GM18861 (cell line): Measurements from ENCODE around the gene RCN2.

Experiments used
- ATAC-seq: cut with Tn5 transposase; IDR thresholded peaks from one replicate; pipeline ENCODE4 v1.9.1; 2021; ENCODE audit not compliant: unreplicated experiment

The RCN2 gene

DNA sequence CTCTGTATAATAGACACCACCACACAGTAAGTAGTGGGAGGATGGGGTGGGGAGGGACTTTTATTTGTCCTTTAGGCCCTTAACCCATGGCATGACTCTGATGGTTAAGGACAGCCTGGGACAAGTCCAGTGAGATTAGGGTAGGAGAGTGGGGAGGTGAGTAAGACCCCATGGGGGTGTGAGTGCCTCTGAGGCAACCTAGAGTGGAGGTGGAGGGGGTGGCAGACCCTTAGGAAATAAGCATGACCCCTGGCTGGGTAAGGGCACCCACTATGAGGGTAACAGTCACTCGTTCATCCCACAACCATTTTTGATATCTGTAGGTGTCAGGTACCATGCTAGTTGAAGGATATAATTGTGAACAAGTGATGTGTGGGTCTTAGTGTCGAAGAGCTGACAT, 42.4 kb downstream of the RCN2 start:
- no peak for ATAC-seq

DNA sequence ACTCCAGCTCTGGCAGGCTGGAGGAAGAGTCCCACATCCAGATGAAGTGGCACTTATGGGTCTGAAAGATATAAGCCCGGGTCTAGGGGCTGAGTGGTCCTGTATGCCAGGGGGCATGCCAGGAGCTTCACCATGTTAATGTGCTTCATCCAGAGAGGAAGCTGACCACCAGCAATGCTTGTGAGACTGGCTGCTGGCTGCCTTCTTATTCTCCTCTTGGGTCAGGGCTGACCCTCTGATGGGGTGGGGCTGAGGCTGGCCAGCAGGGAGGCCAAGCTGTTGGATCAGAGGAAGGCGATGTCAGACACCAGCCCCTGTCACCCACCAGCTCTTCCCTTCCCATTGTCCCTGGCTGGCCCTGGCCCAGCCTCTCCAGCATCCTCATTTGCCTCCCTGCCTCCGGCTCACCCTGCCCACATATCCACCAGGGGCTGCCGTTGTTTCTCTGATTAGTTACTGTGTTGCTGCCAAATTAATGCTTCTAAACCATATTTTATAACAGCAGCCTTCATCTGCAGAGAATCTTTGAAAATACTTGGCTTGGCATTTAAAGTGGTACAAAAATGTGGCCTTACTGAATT, 43.0 kb downstream of the RCN2 start:
- ATAC-seq = no peak

DNA sequence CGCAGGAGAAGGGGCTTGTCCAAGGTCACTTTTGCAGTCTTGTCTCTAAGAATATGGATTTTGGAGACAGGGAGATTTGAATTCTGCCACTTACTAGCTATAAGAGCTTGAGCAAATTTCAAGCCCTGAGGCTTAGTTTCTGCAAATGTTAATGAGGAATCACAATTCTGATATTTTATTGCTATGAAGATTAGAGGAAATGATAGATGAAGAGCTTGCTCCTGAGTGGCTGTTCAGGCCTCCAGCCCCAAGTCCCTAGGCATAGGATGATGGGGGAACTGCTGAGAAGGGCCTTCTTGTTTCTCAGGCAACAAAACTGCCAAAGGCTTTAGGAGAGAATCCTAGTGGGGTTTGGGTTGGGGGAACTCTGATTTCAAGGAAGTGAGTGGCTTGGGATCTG, 44.6 kb downstream of the RCN2 start:
- ATAC-seq = no peak

DNA sequence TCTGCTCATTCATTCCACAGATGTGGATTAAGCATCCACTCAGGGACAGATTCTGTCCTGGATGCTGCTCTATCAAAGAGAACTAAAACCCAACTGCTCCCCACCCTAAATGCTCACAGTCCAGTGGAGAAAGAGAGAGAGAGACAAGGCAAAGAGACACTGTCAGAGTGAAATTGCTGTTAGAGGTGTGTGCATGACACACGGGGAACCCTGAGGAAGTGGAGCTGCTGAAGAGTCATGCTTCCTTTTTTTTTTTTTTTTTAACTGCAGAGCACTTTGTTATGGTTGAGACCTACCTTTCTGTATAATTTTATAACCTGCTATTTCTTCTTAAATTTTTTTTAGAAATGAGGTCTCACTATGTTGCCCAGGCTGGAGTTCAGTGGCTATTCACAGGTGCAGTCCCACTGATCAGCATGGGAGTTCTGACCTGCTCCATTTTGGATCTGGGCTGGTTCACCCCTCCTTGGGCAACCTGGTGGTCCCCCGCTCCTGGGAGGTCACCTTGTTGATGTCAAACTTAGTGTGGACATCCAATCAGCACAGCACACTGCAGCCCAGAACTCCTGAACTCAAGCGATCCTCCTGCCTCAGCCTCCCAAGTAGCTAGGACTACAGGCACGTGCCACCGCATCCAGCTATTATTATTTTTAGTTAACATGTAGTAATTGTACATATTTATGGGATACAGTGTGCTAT, 45.2 kb downstream of the RCN2 start:
- no peak for ATAC-seq

DNA sequence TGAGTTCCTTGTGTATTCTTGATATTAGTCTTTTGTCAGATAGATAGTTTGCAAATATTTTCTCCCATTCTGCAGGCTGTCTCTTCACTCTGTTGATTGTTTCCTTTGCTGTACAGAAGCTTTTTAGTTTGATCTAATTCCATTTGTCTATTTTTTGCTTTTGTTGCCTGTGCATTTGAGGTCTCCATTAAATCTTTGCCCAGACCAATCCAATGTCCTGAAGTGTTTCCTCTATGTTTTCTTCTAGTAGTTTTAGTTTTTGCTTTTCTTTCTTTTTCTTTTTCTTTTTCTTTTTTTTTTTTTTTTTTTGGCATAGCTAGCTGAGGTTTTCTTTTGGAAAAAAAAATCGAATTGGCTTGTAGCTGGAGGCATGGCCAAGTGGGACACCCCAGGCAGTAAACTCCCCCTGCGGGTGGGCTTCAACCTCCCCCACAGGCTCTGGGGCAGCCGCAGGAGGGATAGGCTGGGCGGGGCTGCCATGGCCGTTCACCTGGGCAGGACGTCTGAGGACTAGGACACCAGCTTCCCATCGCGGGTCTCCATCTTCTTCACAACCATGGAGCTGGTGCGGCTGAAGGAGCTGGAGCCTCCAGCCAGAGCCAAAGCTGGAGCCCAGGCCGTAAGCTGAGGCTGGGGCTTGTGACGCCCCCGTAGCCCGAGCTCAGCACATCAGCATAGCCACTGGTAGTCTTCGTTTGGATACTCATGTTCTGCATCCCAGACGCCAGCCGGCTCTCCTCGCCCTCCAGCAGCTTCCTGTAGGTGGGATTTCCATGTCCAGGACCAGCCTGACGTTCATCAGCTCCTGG, 47.2 kb downstream of the RCN2 start:
- no peak for ATAC-seq

DNA sequence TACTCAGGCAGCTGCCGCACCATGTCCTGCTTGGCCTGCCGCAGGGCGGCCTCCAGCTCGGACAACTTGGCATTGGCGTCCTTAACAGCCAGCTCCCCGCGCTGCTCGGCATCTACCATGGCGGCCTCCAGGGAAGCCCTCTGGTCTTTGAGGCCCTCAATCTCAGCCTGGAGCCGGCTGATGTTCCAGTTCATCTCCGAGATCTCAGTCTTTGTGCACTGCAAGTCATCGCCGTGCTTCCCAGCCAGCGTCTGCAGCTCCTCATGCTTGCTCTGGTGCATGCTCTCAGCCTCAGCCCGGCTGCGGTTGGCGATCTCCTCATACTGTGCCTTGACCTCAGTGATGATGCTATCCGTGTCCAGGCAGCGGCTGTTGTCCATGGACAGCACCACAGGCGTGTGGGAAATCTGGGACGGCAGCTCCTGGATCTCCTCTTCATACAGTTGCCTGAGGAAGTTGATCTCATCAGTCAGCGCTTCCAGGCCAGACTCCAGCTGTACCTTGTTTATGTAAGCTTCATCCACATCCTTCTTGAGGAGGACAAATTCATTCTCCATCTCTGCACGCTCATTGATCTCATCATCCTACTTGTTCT, 47.9 kb downstream of the RCN2 start:
- no peak for ATAC-seq

DNA sequence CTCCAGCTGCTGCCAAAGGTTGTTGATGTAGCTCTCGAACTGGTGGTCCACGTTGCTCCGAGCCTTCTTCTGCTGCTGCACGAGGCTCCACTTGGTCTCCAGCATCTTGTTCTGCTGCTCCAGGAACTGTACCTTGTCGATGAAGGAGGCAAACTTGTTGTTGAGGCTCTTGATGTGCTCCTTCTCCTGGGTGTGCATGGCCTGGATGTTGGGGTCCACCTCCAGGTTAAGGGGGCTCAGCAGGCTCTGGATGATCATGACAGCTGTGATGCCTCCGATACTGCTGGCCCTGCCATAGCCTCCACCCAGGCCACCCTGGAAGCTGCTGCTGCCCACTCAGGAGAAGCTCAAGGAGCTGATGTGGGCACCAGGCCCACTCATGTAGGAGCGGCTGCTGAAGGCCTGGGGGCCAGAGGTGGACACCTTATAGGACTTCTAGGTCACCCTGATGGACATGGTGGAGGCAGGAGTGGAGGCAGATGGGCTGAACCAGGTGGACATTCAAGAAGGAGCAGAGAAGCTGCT, 48.5 kb downstream of the RCN2 start:
- no peak for ATAC-seq

DNA sequence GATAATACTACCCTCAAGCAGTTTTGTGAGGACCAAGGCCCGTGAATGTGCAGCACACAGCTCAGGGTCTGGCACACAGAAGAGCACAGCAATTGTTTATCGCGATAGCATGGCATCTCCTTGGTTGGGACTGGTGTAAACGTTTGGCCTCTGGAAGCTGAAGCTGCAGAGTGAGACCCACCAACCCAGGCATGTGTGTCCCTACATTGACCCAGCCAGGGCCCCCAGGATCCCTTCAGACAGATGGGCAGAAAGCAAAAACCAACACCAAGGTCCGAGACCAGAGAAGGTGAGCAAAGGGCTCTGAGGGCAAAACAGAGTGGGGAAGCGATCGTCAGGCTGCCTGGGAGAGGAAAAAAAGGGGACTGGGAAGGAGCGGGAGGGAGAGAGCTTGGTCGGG, 50.8 kb downstream of the RCN2 start:
- ATAC-seq = no peak

DNA sequence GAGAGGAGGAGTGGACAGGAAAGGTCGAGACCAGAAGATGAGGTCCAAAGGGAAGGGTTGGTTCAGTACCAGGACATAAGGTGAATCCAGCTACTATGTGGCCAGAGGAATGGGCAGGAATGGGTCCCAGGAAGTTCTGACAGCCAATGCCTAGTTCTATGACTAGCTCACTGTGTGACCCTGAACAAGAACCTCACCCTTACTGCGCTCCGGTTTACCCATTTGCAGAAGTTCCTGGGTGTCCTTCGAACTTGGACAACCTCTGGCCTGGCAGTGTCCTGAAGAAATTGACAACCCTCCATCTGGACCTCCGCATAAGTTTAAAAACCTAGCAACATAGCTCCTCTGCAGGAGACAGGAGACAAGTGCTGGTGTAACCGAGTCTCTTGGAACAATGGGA, 51.2 kb downstream of the RCN2 start:
- ATAC-seq = no peak

DNA sequence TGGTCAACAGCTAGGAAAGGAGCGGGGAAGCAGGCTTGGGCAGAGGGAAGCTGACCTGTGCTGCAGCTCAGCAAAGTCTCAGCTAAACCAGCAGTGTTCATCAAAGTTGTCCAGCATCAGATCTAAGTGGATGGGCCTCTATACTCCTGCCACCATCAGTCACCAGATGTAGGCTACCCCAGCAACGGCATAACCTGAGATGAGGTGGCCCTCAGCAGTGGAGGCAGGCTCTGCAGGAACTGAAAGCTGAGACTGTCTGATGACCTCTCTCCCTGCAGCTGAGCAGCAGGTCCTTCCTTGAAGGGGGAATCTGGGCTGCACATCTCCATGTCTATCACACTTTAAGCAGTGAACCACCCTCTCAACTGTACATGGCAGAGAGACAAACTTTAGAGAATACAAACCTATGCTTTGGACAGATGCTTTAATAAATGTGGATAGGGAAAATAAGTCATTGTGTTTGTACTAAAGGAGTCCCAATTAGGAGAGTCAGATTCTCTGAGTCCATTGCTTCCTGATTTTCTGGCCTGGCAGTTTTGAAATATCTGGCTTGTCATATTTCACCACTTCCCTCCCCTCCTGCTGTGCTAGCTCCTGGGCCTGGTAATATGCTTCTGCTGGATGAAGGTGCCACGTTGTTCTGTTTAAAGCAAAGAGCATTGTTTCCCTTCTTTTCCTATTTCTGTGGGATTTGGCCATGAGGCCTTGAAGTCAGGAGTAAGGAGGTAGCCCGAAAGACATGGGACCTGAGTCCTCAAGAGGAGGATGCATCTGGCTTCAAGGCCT, 52.2 kb downstream of the RCN2 start:
- no peak for ATAC-seq

DNA sequence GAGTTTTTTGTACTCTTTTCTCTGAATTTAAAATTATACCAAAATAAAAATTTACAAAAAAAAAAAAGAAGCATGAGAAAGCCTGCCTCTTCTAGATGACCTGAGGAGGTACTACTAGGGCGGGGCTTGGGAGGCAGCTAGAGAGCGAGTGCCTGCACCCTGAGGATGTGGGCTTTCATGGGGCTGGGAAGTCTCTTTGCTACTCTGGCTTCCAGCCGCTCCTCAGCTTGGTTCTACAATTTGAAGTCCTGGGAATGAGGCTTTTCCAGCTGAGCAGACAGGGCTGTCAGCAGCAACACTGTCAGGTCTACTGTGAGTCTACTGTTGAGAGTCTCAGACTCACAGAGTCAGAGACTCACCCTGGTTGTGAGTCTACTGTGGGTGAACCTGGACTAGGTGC, 55.2 kb downstream of the RCN2 start:
- ATAC-seq = no peak

DNA sequence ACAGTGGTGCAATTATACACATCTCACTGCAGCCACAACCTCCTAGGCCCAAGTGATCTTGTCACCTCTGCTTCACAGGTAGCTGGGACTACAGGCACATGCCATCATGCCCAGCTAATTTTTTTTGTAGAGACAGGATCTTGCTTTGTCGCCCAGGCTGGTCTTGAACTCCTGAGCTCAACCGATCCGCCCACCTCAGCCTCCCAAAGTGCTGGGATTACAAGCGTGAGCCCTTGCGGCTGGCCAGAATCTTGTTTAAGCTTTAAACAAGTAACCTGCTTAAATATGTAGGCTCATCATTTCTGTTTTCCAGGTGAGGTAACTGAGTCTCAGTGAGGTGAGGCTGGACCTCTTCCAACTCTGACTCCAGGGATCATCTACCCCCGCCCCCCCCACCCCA, 55.7 kb downstream of the RCN2 start:
- ATAC-seq = no peak

DNA sequence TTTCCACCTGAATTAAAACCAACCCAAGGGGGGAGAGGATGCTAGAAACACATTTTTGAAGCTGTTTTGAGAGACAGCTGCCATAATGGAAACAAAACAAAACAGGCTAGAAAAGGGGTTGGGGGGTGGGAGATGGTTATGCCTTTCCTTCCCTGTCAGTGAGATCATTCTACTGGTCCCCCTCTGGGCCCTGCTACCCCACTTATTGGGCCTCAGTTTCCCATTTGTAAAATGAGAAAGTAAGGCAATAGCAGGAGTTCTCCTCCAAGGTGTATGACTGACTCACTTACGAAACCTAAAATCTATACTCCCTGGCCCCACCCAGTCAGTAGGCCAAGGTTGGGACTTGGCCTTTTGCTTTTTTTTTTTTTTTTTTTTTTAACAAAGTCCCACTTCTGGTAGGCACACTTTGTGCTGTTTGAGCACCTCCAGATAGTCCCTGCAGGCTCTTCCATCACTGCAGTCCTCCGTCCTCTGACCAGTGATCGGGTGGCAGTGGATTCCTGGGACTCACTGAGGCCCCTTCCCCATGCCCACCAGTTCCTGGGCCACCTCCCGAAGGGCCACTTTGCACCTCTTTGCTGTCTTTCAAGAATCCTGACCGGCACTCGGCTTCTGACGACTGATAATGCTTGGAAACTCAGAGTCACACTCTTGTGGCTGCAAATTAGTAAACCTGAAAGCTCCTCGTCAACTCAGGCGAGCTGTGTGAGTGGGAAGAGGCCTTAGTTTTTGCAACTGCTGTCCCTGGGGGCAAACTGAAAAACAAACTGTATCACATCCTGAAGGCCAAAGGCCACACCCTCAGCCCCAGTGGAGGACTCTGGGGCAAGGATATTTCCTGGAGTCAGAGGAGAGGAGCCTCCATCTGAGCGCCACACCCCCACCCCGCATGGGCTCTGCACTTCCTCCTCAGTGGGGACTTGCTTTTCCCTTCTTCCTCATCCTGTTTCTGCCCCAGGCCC, 56.6 kb downstream of the RCN2 start:
- ATAC-seq = peak; percentile 82

DNA sequence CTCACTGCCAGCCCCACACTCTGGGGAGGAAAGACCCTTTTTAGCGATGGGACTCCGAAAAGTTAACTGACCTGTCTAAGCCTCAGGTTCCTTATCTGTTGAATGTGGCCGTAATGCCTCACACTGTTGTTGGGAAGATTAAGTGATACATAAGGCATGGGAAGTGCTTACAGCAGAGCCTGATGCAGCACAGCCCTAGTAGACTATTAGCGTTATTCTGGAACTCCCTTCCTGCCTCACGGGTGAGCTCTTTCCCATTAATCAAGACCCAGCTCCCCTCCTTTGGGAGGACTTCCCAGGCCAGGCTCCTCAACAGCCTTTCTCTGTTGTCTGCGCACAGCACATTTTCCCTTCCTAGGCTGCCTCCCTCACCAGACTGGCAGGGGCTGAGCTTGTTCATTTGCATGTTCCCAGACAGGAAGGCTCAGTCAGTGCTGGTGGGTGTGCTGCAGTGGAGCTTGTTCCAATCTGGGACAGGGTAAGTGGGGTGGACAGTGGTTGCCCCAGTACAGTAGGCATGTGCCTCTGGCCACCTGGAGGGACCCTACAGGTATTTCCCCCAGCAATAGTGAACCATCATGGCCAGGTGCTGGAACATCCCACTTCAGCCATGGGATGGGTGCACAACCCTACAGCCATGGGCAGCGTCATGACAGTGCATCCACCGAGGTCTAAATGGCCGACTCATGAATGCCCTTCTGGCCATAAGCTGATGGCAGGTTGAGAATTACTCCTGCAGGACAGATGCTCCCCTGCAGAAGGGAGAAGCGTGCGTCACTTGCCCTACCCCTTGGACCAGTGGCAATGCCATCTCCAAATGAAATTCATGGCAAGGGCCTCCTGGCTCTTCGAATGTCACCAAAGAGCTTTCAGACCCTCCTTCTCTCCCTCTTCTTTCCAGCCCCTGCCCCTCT, 57.6 kb downstream of the RCN2 start:
- no peak for ATAC-seq

DNA sequence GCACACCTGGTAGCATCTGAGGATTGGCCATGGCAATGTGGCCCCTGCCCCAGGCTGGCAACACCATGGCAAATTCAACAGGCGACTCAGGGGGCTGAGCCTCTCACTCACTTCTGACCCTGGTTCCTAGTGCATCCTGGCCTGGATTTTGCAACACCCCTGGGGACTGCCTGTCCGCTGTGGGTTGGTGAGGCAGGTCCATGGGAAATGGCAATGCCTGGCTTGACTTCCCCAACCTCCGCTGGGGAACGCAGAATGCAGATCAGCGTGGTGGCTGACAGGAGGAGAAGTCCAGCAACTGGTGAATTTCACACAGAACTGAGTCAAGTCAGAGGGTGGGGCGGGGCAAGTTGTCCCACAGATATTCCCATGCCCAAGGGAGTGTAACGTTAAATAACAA, 59.5 kb downstream of the RCN2 start:
- no peak for ATAC-seq

DNA sequence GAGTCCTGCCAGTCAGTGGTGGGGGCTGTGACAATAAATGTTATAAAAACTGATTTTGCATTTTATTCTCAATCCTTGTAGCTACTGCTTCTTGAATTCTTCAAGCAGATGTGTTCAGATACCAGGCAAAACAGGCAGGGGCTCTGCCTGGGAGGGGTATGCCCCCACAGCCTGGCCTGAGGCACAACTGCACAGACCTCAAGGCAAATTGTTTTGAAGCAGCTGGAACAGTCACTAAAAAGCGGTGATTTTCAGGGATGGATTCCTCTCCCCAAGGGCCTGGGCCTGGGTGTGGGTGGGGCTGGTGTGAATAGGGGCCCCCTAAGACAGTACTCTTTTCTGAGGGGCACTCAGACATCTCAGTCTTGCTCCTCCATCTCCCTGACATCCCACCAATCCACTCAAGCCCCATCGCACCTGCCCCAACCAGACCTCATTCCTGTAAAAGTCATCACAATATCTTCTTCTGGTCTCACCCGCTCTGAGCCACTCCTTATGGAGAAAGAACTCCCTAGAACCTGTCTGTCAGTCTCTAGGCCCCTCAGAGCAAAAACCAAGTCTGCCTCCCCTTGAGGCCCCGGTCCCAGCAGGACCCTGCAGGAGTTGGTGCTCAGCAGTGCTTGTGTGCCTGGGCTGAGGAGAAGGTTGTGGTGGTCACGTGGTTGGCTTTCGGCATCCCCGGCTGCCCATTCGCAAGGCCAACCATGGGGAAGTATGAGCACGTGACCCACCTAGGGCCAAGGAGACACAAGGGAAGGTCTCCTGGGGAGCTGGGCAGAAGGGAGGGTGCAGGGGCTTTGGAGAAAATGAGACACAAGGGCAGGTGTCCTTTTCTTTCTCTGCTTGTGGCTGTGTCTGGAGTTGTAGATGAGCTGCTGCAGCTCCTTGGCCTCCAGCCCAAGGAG, 60.4 kb downstream of the RCN2 start:
- no peak for ATAC-seq

DNA sequence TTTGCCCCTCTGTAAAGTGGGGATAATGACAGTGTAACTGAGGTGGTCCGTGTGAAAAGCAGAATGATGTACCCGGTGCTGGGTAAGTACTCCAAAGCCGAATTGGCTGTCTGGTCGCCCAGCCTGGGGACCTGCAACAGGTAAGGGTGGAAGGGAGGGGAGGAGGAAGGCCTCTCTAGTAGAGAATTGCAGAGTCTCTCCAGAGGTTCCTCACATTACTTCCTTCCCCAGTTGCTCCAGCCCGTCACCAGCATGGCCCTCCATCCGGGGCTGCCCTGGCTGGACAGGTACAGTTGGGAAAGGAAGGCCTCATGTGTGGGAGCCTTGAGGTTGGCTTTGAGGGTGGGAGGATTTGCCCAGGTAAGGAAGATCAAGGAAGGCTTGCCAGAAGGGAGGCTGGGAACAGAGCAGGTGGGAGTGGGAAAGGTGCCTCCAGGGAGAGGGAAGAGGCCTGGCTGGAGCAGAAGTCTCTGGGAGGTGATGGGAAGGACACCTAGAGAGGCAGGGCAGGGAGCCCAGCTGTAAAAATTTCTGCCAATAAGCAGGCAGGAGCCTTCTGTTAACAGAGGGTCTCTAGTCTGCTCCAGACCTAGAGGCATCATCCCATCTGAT, 61.7 kb downstream of the RCN2 start:
- ATAC-seq = no peak
